Psoas muscle (tissue), 8 donors: ENCODE data around the gene GRIN3A. TPM values are rescaled to one million over a fixed set of nuclear protein-coding genes. Genes with fewer than 3 reads are reported as not detected.
A peak's percentile ranks its signal among the peaks of the same experiment; 100 is the strongest.

Source experiments
- ATAC-seq, 4 donors: fragments of 200-7000 bp; cut with Tn5 transposase; one replicate each; pipeline ENCODE4 v1.9.1; 2020; ENCODE audit warnings: moderate library complexity in 3 of 4, mild to moderate bottlenecking in 2 of 4
- DNase-seq, 2 donors: peaks; one replicate each; pipeline ENCODE4 v3.0.0-alpha.2; 2020
- H3K27ac ChIP-seq: fragments of 200-600 bp; one replicate; pipeline ENCODE4 v1.8.0; 2022
- H3K27me3 ChIP-seq, 3 donors: fragments of 200-600 bp in 1 of 3; one replicate each; pipeline versions ENCODE4 v1.6.1 to v1.8.0; 2013 to 2022; ENCODE audit warnings: low read length in 2 of 3, mild to moderate bottlenecking in 2 of 3, moderate library complexity in 1 of 3; ENCODE audit not compliant: insufficient read depth in 3 of 3
- H3K36me3 ChIP-seq, 2 donors: fragments of 200-600 bp in 1 of 2; one replicate each; pipeline versions ENCODE4 v1.6.1 to v1.8.0; 2013 to 2022; ENCODE audit warnings: low read depth in 1 of 2, mild to moderate bottlenecking in 1 of 2, moderate library complexity in 1 of 2; ENCODE audit not compliant: insufficient read depth in 1 of 2
- H3K4me1 ChIP-seq: fragments of 200-600 bp; one replicate; pipeline ENCODE4 v1.8.0; 2022
- H3K4me3 ChIP-seq: fragments of 200-600 bp; one replicate; pipeline ENCODE4 v1.8.0; 2022; ENCODE audit warnings: mild to moderate bottlenecking
- H3K9me3 ChIP-seq: fragments of 200-600 bp; one replicate; pipeline ENCODE4 v1.8.0; 2022
- WGBS, 3 donors: extraction: QIAGEN DNeasy Blood & Tissue Kit; methylation state at CpG; one replicate each; pipeline versions ENCODE4 v1.1.6 to v1.1.7; 2013; 5-methylcytosine and 5-hydroxymethylcytosine counted together
- intact Hi-C, 2 donors: fragments of 100-400 bp; cut with DNase I; formaldehyde crosslinking; loops; one replicate each; pipeline versions ENCODE4 v1.11.0 to v1.14.2; 2022
- polyA plus RNA-seq, 3 donors: library from polyadenylated mRNA; stranded (reverse); fragments of 200-250 nt; gene quantifications; one replicate each; pipeline ENCODE4 v1.2.3, GENCODE V29; 2013
- total RNA-seq, 4 donors: library from RNA; stranded (reverse); fragmentation: NEBNext Ultra II Directional in 2 of 4; extraction: Animal tissue kit (Norgen Biotek cat#: 25700) in 2 of 4; gene quantifications; one replicate each; pipeline versions ENCODE4 v1.2.1 to v1.2.4, GENCODE V29; 2021 to 2023
- TF ChIP-seq, protein P1 (sequence below): fragments of 200-600 bp; IDR thresholded peaks from one replicate; pipeline ENCODE4 v1.8.0; 2022; ENCODE audit warnings: antibody characterized with exemption
- donor health status: healthy with polysubstance abuse.
- donor health status: DM: no; HTN: no; CAD: no; lungs with moderate emphysema.
- donor health status: Bipolar disorder and iron deficiency.
- donor health status: healthy.
- donor health status: DM: yes; HTN: yes; CAD: no.
- donor health status: DM: no; HTN: no; CAD: no.
- donor health status: DM: no; HTN: no; CAD: no.
- donor health status: DM: yes; HTN: yes; CAD: no.

Gene GRIN3A
- total and polyA plus RNA-seq, 7 donors = 0.01 to 0.04 TPM; not detected in 5

DNA sequence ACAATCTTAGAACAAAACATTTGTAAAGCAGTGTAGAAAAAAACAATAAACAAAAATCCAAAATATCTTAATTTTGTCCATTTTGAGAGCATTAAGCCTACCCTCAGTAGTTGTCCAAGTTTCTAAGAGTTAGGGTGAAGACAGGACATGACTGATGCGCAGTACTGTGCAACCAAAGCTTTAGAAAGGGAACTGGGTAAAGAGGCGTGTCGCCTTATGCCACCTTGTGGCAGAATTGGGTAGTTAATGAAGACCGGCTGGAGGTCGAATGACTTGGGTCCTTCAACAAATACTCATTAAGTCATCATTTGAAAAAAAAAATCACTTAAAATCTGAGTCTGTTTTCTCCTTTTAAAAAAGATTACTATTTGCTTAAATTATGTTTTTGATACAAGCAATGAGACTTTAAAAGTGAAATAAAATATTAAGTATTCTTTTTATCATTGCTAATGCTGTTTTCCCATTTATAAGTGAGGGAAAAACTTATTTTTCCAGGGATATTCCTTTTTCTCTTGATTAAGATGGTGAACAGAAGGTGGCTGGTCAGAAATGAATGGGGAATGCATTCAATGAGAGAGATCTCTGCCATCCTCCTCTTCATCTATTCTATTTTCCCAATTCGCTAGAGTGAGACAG is 208.3 kb downstream of the GRIN3A start:
- TF ChIP-seq, protein P1, sequence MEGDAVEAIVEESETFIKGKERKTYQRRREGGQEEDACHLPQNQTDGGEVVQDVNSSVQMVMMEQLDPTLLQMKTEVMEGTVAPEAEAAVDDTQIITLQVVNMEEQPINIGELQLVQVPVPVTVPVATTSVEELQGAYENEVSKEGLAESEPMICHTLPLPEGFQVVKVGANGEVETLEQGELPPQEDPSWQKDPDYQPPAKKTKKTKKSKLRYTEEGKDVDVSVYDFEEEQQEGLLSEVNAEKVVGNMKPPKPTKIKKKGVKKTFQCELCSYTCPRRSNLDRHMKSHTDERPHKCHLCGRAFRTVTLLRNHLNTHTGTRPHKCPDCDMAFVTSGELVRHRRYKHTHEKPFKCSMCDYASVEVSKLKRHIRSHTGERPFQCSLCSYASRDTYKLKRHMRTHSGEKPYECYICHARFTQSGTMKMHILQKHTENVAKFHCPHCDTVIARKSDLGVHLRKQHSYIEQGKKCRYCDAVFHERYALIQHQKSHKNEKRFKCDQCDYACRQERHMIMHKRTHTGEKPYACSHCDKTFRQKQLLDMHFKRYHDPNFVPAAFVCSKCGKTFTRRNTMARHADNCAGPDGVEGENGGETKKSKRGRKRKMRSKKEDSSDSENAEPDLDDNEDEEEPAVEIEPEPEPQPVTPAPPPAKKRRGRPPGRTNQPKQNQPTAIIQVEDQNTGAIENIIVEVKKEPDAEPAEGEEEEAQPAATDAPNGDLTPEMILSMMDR = peak; percentile 92

DNA sequence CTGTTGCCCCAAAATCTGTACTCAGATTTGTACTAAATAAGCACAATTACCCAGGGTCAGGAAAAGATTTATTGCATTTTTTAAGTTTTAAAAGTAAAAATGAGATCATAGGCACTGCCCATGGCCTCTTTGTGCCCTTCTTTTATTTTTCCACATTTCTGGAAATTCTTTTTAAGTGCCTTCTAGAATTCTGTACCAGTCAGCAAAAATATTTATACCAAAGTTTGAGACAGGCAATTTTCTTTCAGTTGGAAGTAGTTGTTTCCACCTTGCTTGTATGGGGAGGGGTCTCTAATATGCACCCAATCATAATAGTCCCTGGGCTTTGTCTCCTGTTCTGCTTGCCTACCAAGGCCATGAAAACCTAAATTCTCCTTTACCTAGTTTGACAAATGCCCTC is 210.4 kb downstream of the GRIN3A start:
- Histone ChIP-seq H3K9me3 (no peaks in the 10 kb centered on the region), H3K4me1 (peaks cover 3% of the 10 kb centered on the region), H3K27ac (no peak overlapping the region), H3K36me3 (no peaks in the 10 kb centered on the region), H3K27me3 (no peaks in the 10 kb centered on the region), H3K4me3 (no peak overlapping the region)
- ATAC-seq = no peak
- intact Hi-C loops = loop anchor here (1.0 to 2.0 kb wide), 2 partner anchors 69 to 70 kb away; no protein-coding TSS in a partner anchor
- no peak for DNase-seq
- TF ChIP-seq, protein P1 = no peak

More for the DNA sequence above, 208.3 kb downstream of the GRIN3A start:
- Histone ChIP-seq H3K4me3 (no peak overlapping the region), H3K4me1 (peaks cover 4% of the 10 kb centered on the region), H3K27me3 (no peaks in the 10 kb centered on the region), H3K36me3 (peaks cover 0 to under 1% of the 10 kb centered on the region in 2 donors), H3K9me3 (no peaks in the 10 kb centered on the region), H3K27ac (no peak overlapping the region)
- 17 to 22% (median 19%) methylated on average over 6 of the region's 6 CpGs for WGBS, 3 donors
- intact Hi-C loops = loop anchor here in 1 of 2 donors (1.0 kb wide), 1 partner anchor 68 kb away; no protein-coding TSS in a partner anchor
- DNase-seq (peak; percentile 39 to 60), ATAC-seq (peak; percentile 43 to 53 (median 50))

DNA sequence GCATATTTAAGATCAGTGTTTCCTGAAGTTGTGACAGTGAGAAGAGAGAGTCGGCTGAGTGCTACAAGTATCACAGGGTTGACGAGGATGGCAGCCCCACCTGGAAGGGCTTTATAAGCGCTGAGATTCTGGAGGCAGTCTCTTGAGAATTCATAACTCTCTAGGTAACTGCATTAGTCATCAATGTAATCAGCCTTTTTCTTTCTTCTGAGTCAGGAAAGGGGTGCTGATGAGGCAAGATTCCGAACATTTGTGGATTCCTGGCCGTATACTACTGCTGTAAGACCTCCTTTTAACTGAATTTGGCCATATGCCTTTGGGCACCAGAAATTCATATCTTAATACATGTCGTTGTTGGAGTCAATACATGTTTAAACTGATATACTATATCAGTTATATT is 211.4 kb downstream of the GRIN3A start:
- H3K4me1 ChIP-seq = no peaks in the 10 kb centered on the region
- TF ChIP-seq, protein P1 = no peak
- H3K4me3 ChIP-seq = no peak overlapping the region
- H3K9me3 ChIP-seq = no peaks in the 10 kb centered on the region
- H3K27me3 ChIP-seq = no peaks in the 10 kb centered on the region
- 62 to 68% (median 64%) methylated on average over 6 of the region's 6 CpGs for WGBS, 3 donors
- no peak for ATAC-seq
- no peak overlapping the region for H3K27ac ChIP-seq
- intact Hi-C loops = no loop called here
- no peak for DNase-seq
- no peaks in the 10 kb centered on the region for H3K36me3 ChIP-seq

DNA sequence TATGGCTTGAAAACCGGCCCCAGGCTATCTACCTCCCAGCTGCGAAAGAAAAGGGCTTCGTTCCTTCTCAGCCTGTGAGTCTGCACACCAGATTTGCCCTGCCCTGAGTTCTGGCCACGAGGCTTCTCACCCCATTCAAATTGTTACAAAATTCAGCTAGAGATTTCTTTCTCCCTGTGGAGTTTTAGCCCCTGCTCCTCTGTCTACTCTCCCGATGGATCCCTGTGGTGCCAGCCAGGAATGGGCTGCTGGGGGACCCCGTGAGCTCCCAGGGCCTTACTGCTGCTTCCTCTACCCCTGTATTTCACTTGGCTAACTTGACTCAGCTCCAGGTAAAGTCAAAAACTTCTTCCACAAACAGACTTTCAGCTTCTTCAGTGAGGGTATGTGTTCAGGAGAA is 214.1 kb downstream of the GRIN3A start:
- no peaks in the 10 kb centered on the region for H3K27me3 ChIP-seq
- intact Hi-C loops = no loop called here
- H3K4me1 ChIP-seq = no peaks in the 10 kb centered on the region
- H3K36me3 ChIP-seq = no peaks in the 10 kb centered on the region
- H3K9me3 ChIP-seq = no peaks in the 10 kb centered on the region
- TF ChIP-seq, protein P1 = no peak
- no peak overlapping the region for H3K4me3 ChIP-seq
- DNase-seq = no peak
- no peak overlapping the region for H3K27ac ChIP-seq
- no peak for ATAC-seq
- 81 to 86% (median 83%) methylated on average over 6 of the region's 6 CpGs for WGBS, 3 donors

Other genes starting within 250 kb of the GRIN3A start
- 10 to 100 TPM; 41.1 to 56.9 (median 48.4) TPM for gene RNF20, start 204.8 kb downstream of the GRIN3A start, total RNA-seq
- 10 to 100 TPM; 19.4 to 39.1 (median 19.6) TPM for gene RNF20, start 204.8 kb downstream of the GRIN3A start, polyA plus RNA-seq
- not detected for gene PPP3R2, start 143.7 kb downstream of the GRIN3A start, total RNA-seq
- not detected for gene PPP3R2, start 143.7 kb downstream of the GRIN3A start, polyA plus RNA-seq